Mesenchymal stem cell (in vitro differentiated cells and primary cell): ENCODE measurements around the gene PCGF2.

Experiments used
- DNase-seq: peaks from one replicate; pipeline ENCODE4 v3.0.0-alpha.2; 2013
- H2AFZ ChIP-seq: one replicate; pipeline ENCODE4 v1.6.1; 2013; ENCODE audit warnings: low read depth, mild to moderate bottlenecking, control low read depth, inconsistent platforms, low read length, moderate library complexity
- H2AK5ac ChIP-seq: 2 replicates; pipeline ENCODE4 v1.6.1; 2013; ENCODE audit warnings: low read length, moderate library complexity, mild to moderate bottlenecking, inconsistent platforms; ENCODE audit not compliant: severe bottlenecking
- H2BK120ac ChIP-seq: one replicate; pipeline ENCODE4 v1.6.1; 2013; ENCODE audit warnings: low read depth, mild to moderate bottlenecking, inconsistent platforms, low read length, moderate library complexity
- H2BK12ac ChIP-seq, 2 experiments: one replicate each; pipeline ENCODE4 v1.6.1; 2013; ENCODE audit warnings: inconsistent platforms in 2 of 2, low read length in 2 of 2, mild to moderate bottlenecking in 2 of 2, moderate library complexity in 2 of 2, control low read depth in 1 of 2
- H2BK15ac ChIP-seq: one replicate; pipeline ENCODE4 v1.6.1; 2013; ENCODE audit warnings: mild to moderate bottlenecking, low read depth, inconsistent platforms; ENCODE audit not compliant: poor library complexity, severe bottlenecking
- H2BK5ac ChIP-seq: 2 replicates; pipeline ENCODE4 v1.6.1; 2013; ENCODE audit warnings: low read depth, mild to moderate bottlenecking, low read length, control low read depth, inconsistent platforms; ENCODE audit not compliant: poor library complexity, severe bottlenecking
- H3K14ac ChIP-seq, 2 experiments: one replicate each; pipeline ENCODE4 v1.6.1; 2013; ENCODE audit warnings: inconsistent platforms in 2 of 2, low read length in 2 of 2, control low read depth in 1 of 2, mild to moderate bottlenecking in 1 of 2, moderate library complexity in 1 of 2
- H3K18ac ChIP-seq, 2 experiments: one replicate each; pipeline ENCODE4 v1.6.1; 2013; ENCODE audit warnings: inconsistent platforms in 2 of 2, low read length in 2 of 2, control low read depth in 1 of 2, low read depth in 1 of 2, mild to moderate bottlenecking in 1 of 2
- H3K23ac ChIP-seq, 2 experiments: one replicate each; pipeline ENCODE4 v1.6.1; 2013; ENCODE audit warnings: inconsistent platforms in 2 of 2, low read length in 2 of 2, mild to moderate bottlenecking in 2 of 2, moderate library complexity in 2 of 2, control low read depth in 1 of 2
- H3K27ac ChIP-seq: 2 replicates; pipeline ENCODE4 v1.5.1; 2013; ENCODE audit warnings: mild to moderate bottlenecking, moderate library complexity, low read length, control low read depth, inconsistent platforms; ENCODE audit not compliant: poor library complexity, severe bottlenecking
- H3K27me3 ChIP-seq, 2 experiments: 2 replicates each; pipeline versions ENCODE4 v1.6.1 to v1.7.0; 2013; ENCODE audit warnings: low read length in 2 of 2, mild to moderate bottlenecking in 2 of 2, moderate library complexity in 2 of 2, control low read depth in 1 of 2, inconsistent platforms in 1 of 2; ENCODE audit not compliant: control insufficient read depth in 1 of 2, insufficient read depth in 1 of 2
- H3K36me3 ChIP-seq, 2 experiments: 2 replicates each; pipeline versions ENCODE4 v1.6.1 to v1.7.0; 2013; ENCODE audit warnings: low read length in 2 of 2, control low read depth in 1 of 2, inconsistent platforms in 1 of 2, low read depth in 1 of 2, mild to moderate bottlenecking in 1 of 2; ENCODE audit not compliant: insufficient read depth in 2 of 2, control insufficient read depth in 1 of 2
- H3K4ac ChIP-seq, 2 experiments: one replicate each; pipeline ENCODE4 v1.6.1; 2013; ENCODE audit warnings: inconsistent platforms in 2 of 2, low read length in 2 of 2, mild to moderate bottlenecking in 2 of 2, moderate library complexity in 2 of 2, control low read depth in 1 of 2, low read depth in 1 of 2
- H3K4me1 ChIP-seq: 2 replicates; pipeline ENCODE4 v1.6.1; 2013; ENCODE audit warnings: low read depth, low read length, control low read depth; ENCODE audit not compliant: control insufficient read depth, insufficient read depth
- H3K4me2 ChIP-seq: 2 replicates; pipeline ENCODE4 v1.6.1; 2013; ENCODE audit warnings: low read length, mild to moderate bottlenecking, inconsistent platforms; ENCODE audit not compliant: poor library complexity, severe bottlenecking
- H3K4me3 ChIP-seq, 2 experiments: 2 replicates each; pipeline versions ENCODE4 v1.5.1 to v1.7.0; 2013; ENCODE audit warnings: low read length in 2 of 2, mild to moderate bottlenecking in 2 of 2, control low read depth in 1 of 2, low read depth in 1 of 2; ENCODE audit not compliant: insufficient read depth in 1 of 2
- H3K79me1 ChIP-seq: replicated peaks from 2 replicates; pipeline ENCODE4 v1.6.1; 2013; ENCODE audit warnings: mild to moderate bottlenecking, control low read depth, low read length, inconsistent platforms; ENCODE audit not compliant: poor library complexity, severe bottlenecking
- H3K9ac ChIP-seq: 2 replicates; pipeline ENCODE4 v1.7.0; 2013; ENCODE audit warnings: mild to moderate bottlenecking, low read length, moderate library complexity
- H3K9me3 ChIP-seq: 2 replicates; pipeline ENCODE4 v1.7.0; 2013; ENCODE audit warnings: mild to moderate bottlenecking, low read length; ENCODE audit not compliant: control insufficient read depth
- H4K8ac ChIP-seq: one replicate; pipeline ENCODE4 v1.6.1; 2013; ENCODE audit warnings: inconsistent platforms, mild to moderate bottlenecking, low read length, moderate library complexity
- H4K91ac ChIP-seq: one replicate; pipeline ENCODE4 v1.6.1; 2013; ENCODE audit warnings: mild to moderate bottlenecking, low read length, inconsistent platforms
- WGBS: methylation state at CpG from one replicate; pipeline ENCODE4 v1.1.7; 2013; ENCODE audit warnings: mixed read lengths; 5-methylcytosine and 5-hydroxymethylcytosine counted together

Gene PCGF2

GRCh38 chr17:38729886-38730525 is 18.1 kb downstream of the PCGF2 start, which contains the start of gene CISD3:
CISD3 (plus strand) TSS chr17:38730341; CDS start chr17:38730359, 18 bp downstream.
- Histone ChIP-seq H3K27ac (peak within 1 kb of the TSS; percentile 53), H2AK5ac (peak within 1 kb of the TSS; percentile 2), H4K91ac (peak within 1 kb of the TSS; percentile 83), H2AFZ (peak within 1 kb of the TSS; percentile 94), H3K27me3 (no peaks in the 10 kb centered on the region), H2BK12ac (peak within 1 kb of the TSS; percentile 18 to 60), H2BK15ac (peak within 1 kb of the TSS; percentile 82), H3K4me1 (peaks cover 25% of the 10 kb centered on the region), H3K79me1 (peaks cover 13% of the 10 kb centered on the region), H3K36me3 (peaks cover 39 to 45% of the 10 kb centered on the region in 2 experiments), H3K4me2 (peak within 1 kb of the TSS; percentile 81), H2BK120ac (no peak within 1 kb of the TSS), H3K9me3 (no peaks in the 10 kb centered on the region), H3K4ac (peak within 1 kb of the TSS; percentile 62 to 97), H3K18ac (peak within 1 kb of the TSS; percentile 90 to 94), H3K14ac (peak within 1 kb of the TSS in 1 of 2 experiments; percentile 95), H3K9ac (peak within 1 kb of the TSS; percentile 96), H2BK5ac (no peak within 1 kb of the TSS), H3K23ac (peak within 1 kb of the TSS in 1 of 2 experiments; percentile 43), H3K4me3 (peak within 1 kb of the TSS; percentile 70 to 95), H4K8ac (peak within 1 kb of the TSS; percentile 99)
- WGBS: 2% methylated on average over 37 of the region's 92 CpGs
- peak; percentile 83 for DNase-seq

DNA sequence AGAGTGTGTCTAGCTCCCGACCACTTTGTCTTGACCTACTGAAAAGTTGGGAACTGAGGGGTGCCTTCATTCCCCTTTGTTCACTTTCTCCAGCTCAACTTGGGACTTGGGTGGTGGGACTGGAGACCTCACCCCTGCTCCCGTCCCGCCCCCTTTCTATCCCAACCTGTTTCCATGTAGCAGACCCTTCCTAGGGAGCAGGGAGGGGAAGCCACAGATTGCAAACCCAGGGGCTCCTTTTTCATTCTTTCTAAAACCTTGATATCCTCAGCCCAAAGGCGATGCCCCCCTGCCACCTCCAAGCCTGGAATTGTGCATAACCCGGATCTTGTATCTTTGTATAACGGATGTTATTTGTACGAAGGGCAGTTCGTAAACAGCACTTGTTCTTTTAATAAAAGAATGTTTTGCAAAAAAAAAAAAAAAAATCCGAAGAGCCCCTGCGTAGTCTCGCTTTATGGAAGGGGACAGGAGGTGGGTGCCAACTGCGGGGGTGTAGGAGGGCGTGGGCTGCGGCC is 18.7 kb downstream of the PCGF2 start:
- no peak overlapping the region for H2AK5ac ChIP-seq
- H3K4me2 ChIP-seq: peak overlapping the region; percentile 81
- H3K18ac ChIP-seq: peak overlapping the region; percentile 90 to 94
- peak overlapping the region in 1 of 2 experiments; percentile 60 for H2BK12ac ChIP-seq
- peak overlapping the region; percentile 94 for H2AFZ ChIP-seq
- peak overlapping the region; percentile 99 for H4K8ac ChIP-seq
- H2BK15ac ChIP-seq: no peak overlapping the region
- H3K27ac ChIP-seq: no peak overlapping the region
- peaks cover 11% of the 10 kb centered on the region for H3K79me1 ChIP-seq
- peaks cover 39 to 47% of the 10 kb centered on the region in 2 experiments for H3K36me3 ChIP-seq
- peak overlapping the region; percentile 89 for H3K9ac ChIP-seq
- H3K23ac ChIP-seq: peak overlapping the region in 1 of 2 experiments; percentile 43
- WGBS: 48% methylated on average over 14 of the region's 14 CpGs
- H3K4ac ChIP-seq: peak overlapping the region; percentile 62 to 97
- no peak for DNase-seq
- H4K91ac ChIP-seq: peak overlapping the region; percentile 83
- peaks cover 28% of the 10 kb centered on the region for H3K4me1 ChIP-seq
- peak overlapping the region; percentile 70 to 79 for H3K4me3 ChIP-seq
- peak overlapping the region in 1 of 2 experiments; percentile 95 for H3K14ac ChIP-seq
- no peak overlapping the region for H2BK120ac ChIP-seq
- H2BK5ac ChIP-seq: no peak overlapping the region
- no peaks in the 10 kb centered on the region for H3K9me3 ChIP-seq
- no peaks in the 10 kb centered on the region for H3K27me3 ChIP-seq

GRCh38 chr17:38728290-38728831 is 19.8 kb downstream of the PCGF2 start:
- peaks cover 4% of the 10 kb centered on the region for H3K79me1 ChIP-seq
- no peak overlapping the region for H3K4ac ChIP-seq
- no peak overlapping the region for H2AK5ac ChIP-seq
- peaks cover 33 to 40% of the 10 kb centered on the region in 2 experiments for H3K36me3 ChIP-seq
- no peaks in the 10 kb centered on the region for H3K27me3 ChIP-seq
- no peak for DNase-seq
- no peak overlapping the region for H2BK12ac ChIP-seq
- 85% methylated on average over 8 of the region's 8 CpGs for WGBS
- H2BK5ac ChIP-seq: no peak overlapping the region
- H3K9me3 ChIP-seq: no peaks in the 10 kb centered on the region
- H4K91ac ChIP-seq: peak overlapping the region; percentile 28
- H2BK15ac ChIP-seq: no peak overlapping the region
- H3K9ac ChIP-seq: no peak overlapping the region
- no peak overlapping the region for H3K18ac ChIP-seq
- H3K4me3 ChIP-seq: no peak overlapping the region
- H3K4me1 ChIP-seq: peaks cover 25% of the 10 kb centered on the region
- H2BK120ac ChIP-seq: no peak overlapping the region
- H4K8ac ChIP-seq: no peak overlapping the region
- H3K14ac ChIP-seq: no peak overlapping the region
- H2AFZ ChIP-seq: no peak overlapping the region
- H3K4me2 ChIP-seq: no peak overlapping the region
- peak overlapping the region in 1 of 2 experiments; percentile 47 for H3K23ac ChIP-seq
- no peak overlapping the region for H3K27ac ChIP-seq

DNA sequence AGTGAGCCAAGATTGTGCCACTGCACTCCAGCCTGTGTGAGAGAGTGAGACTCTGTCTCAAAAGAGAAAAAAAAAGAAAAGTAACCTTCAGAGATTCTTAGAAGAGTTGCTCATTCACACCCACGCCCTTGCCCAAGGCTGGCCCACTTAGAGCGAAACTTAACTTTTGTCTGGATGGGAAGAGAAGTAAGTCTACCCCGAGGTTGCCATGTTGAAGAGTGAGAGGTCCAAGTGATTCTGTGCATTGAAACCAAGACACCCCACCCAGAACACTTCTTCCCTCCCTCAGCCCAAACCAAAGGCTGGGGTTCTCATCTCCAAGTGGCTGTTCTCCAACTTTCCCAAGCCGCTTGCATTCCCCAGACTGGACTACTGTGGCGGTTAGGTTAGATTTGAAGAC is 20.4 kb downstream of the PCGF2 start:
- Histone ChIP-seq H3K23ac (no peak overlapping the region), H3K36me3 (peaks cover 32 to 40% of the 10 kb centered on the region in 2 experiments), H2AFZ (no peak overlapping the region), H3K9me3 (no peaks in the 10 kb centered on the region), H3K18ac (no peak overlapping the region), H3K4me2 (no peak overlapping the region), H2BK15ac (no peak overlapping the region), H2BK5ac (no peak overlapping the region), H4K8ac (no peak overlapping the region), H3K4me1 (peaks cover 25% of the 10 kb centered on the region), H3K14ac (no peak overlapping the region), H2AK5ac (no peak overlapping the region), H2BK120ac (no peak overlapping the region), H3K4me3 (no peak overlapping the region), H4K91ac (no peak overlapping the region), H3K79me1 (no peaks in the 10 kb centered on the region), H3K27ac (no peak overlapping the region), H2BK12ac (no peak overlapping the region), H3K27me3 (no peaks in the 10 kb centered on the region), H3K9ac (no peak overlapping the region), H3K4ac (no peak overlapping the region)
- WGBS: 97% methylated on average over 4 of the region's 5 CpGs
- DNase-seq: no peak
